ENCODE measurements around the gene AGBL1. TPM values are rescaled to one million over a fixed set of nuclear protein-coding genes. Genes with fewer than 3 reads are reported as not detected.

The AGBL1 gene
- total RNA-seq, 1 experiment from 2014 or later = not detected

DNA sequence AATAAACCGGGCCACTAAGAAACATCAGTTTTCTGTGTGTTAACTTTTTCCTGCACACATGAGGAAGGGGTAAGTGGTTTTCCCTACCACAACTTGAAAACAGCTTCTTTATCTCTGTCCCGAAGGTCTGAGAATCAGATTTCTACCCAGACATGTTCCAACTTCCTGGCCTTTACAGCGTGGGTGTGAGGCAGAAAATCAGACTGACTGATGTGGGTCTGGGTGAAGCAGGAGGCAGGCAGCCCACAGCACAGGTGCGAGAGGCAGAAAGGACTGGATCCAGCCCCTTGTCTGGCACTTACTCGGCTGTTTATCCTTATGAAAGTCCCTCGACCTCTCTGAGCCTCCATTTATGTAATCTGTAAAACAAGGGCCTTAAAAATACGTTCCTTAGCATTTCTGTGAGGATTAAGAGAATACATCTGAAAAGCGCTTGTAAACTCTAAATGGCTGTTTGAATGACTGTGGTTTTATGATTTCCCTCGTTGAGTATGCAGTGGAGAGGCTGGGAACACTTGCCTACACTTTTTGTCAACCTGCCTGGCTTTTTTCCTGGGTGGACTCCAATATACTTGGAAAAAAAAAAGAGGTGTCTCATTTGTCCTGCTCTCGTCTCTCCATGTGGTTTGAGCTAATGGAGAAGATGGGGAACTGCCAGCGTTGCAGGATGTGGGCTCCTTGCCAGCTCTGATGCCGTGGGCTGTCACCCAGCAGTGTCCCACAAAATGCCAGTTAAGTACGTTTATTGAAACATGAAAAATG, 3.1 kb downstream of the AGBL1 start:
- H2AFZ ChIP-seq = no peak overlapping the region
- H3K4me2 ChIP-seq = no peak overlapping the region
- H3K4me3 ChIP-seq = no peak overlapping the region
- H3K36me3 ChIP-seq (ENCODE audit: low read depth) = no peaks in the 10 kb centered on the region
- no peaks in the 10 kb centered on the region for H3K9me3 ChIP-seq (ENCODE audit: insufficient read depth, low read depth)
- ChIA-PET CTCF (no interaction called here), POLR2A (ENCODE audit: unreplicated experiment) (no interaction called here)
- H3K79me2 ChIP-seq (ENCODE audit: low read depth) = no peaks in the 10 kb centered on the region
- H3F3A ChIP-seq (ENCODE audit: insufficient read depth, low read depth) = no peaks in the 10 kb centered on the region
- H4K20me1 ChIP-seq (ENCODE audit: insufficient read depth) = no peaks in the 10 kb centered on the region
- H3K27ac ChIP-seq = no peak overlapping the region
- no peaks in the 10 kb centered on the region for H3K4me1 ChIP-seq (replicated peaks; ENCODE audit: insufficient read depth)
- TF ChIP-seq, protein P1, sequence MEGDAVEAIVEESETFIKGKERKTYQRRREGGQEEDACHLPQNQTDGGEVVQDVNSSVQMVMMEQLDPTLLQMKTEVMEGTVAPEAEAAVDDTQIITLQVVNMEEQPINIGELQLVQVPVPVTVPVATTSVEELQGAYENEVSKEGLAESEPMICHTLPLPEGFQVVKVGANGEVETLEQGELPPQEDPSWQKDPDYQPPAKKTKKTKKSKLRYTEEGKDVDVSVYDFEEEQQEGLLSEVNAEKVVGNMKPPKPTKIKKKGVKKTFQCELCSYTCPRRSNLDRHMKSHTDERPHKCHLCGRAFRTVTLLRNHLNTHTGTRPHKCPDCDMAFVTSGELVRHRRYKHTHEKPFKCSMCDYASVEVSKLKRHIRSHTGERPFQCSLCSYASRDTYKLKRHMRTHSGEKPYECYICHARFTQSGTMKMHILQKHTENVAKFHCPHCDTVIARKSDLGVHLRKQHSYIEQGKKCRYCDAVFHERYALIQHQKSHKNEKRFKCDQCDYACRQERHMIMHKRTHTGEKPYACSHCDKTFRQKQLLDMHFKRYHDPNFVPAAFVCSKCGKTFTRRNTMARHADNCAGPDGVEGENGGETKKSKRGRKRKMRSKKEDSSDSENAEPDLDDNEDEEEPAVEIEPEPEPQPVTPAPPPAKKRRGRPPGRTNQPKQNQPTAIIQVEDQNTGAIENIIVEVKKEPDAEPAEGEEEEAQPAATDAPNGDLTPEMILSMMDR (conservative IDR thresholded peaks at IDR 0.05) = no peak
- no peak for TF ChIP-seq EZH2 (IDR thresholded peaks at IDR 0.05; ENCODE audit: low read depth)
- no peak for DNase-seq
- peaks cover 36% of the 10 kb centered on the region for H3K27me3 ChIP-seq (ENCODE audit: insufficient read depth, low read depth)
- BruUV-seq (replicated peaks) = no TSS peak
- intact Hi-C loops (cut with micrococcal nuclease; ENCODE audit: unreplicated experiment) = no loop called here
- H3K9me2 ChIP-seq (ENCODE audit: insufficient read depth) = no peaks in the 10 kb centered on the region

DNA sequence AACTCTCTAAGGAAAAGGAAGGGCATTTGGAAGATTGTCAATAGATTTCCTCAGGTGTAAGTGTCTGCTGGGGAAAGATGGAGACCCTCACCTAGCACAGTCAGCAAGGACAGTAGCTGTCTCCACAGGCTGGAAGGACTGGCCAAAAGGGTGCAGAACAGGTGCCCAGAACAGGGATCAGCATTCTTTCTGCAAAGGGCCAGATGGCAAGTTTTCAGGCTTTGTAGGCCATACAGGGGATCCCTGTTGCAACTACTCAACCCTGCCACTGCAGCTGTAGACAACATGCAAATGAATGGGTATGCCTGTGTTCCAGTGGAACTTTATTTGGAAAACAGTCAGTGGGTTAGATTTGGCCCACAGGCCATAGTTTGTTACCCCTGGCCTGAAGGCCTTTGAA, 8.1 kb downstream of the AGBL1 start:
- Histone ChIP-seq H3K36me3 (ENCODE audit: low read depth) (no peaks in the 10 kb centered on the region), H3K4me2 (no peak overlapping the region), H3K27ac (no peak overlapping the region), H3K4me3 (no peak overlapping the region), H2AFZ (no peak overlapping the region), H3F3A (ENCODE audit: insufficient read depth, low read depth) (no peaks in the 10 kb centered on the region), H4K20me1 (ENCODE audit: insufficient read depth) (no peaks in the 10 kb centered on the region), H3K9me3 (ENCODE audit: insufficient read depth, low read depth) (no peaks in the 10 kb centered on the region), H3K79me2 (ENCODE audit: low read depth) (no peaks in the 10 kb centered on the region), H3K27me3 (ENCODE audit: insufficient read depth, low read depth) (no peaks in the 10 kb centered on the region), H3K4me1 (replicated peaks; ENCODE audit: insufficient read depth) (no peaks in the 10 kb centered on the region), H3K9me2 (ENCODE audit: insufficient read depth) (no peaks in the 10 kb centered on the region)
- DNase-seq = no peak
- POLR2A ChIA-PET (ENCODE audit: unreplicated experiment) = no interaction called here
- CTCF ChIA-PET = no interaction called here
- BruUV-seq (replicated peaks) = no TSS peak
- intact Hi-C loops (cut with micrococcal nuclease; ENCODE audit: unreplicated experiment) = no loop called here
- TF ChIP-seq, protein P1 (conservative IDR thresholded peaks at IDR 0.05) = no peak
- no peak for TF ChIP-seq EZH2 (IDR thresholded peaks at IDR 0.05; ENCODE audit: low read depth)

DNA sequence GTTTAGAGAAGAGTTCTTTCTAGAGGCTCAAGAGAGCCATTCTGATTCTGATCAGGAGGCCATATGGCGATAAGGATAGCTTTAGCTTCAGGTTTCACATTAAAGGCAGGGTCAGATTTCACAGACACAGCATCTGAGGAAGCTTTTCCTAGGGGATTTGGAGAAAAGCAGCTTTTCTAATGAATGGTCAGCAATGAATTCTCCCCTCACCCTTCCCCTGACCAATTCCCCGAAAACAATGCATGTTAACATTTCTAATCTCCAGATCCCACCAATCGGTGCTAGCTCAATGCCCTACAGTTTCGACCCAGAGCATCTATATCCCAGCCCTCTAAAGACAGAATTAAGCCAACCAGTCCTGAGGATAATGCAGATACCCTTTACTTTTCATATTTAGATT, 9.8 kb downstream of the AGBL1 start:
- no peaks in the 10 kb centered on the region for H3K9me3 ChIP-seq (ENCODE audit: insufficient read depth, low read depth)
- intact Hi-C loops (cut with micrococcal nuclease; ENCODE audit: unreplicated experiment) = no loop called here
- no peaks in the 10 kb centered on the region for H3F3A ChIP-seq (ENCODE audit: insufficient read depth, low read depth)
- H2AFZ ChIP-seq = no peak overlapping the region
- H3K36me3 ChIP-seq (ENCODE audit: low read depth) = no peaks in the 10 kb centered on the region
- POLR2A ChIA-PET (ENCODE audit: unreplicated experiment) = no interaction called here
- no peaks in the 10 kb centered on the region for H4K20me1 ChIP-seq (ENCODE audit: insufficient read depth)
- H3K4me2 ChIP-seq = no peak overlapping the region
- no peak overlapping the region for H3K27ac ChIP-seq
- no TSS peak for BruUV-seq (replicated peaks)
- CTCF ChIA-PET = no interaction called here
- H3K4me3 ChIP-seq = no peak overlapping the region
- DNase-seq = no peak
- TF ChIP-seq, protein P1 (conservative IDR thresholded peaks at IDR 0.05) = no peak
- no peak for TF ChIP-seq EZH2 (IDR thresholded peaks at IDR 0.05; ENCODE audit: low read depth)
- no peaks in the 10 kb centered on the region for H3K9me2 ChIP-seq (ENCODE audit: insufficient read depth)
- no peaks in the 10 kb centered on the region for H3K27me3 ChIP-seq (ENCODE audit: insufficient read depth, low read depth)
- H3K4me1 ChIP-seq (replicated peaks; ENCODE audit: insufficient read depth) = no peaks in the 10 kb centered on the region
- H3K79me2 ChIP-seq (ENCODE audit: low read depth) = no peaks in the 10 kb centered on the region

Data from PC-9 (cell line).